ENCODE measurements around the gene GRID1.

Gene GRID1

GRCh38 chr10:85665078-85665477 is 701.5 kb downstream of the GRID1 start:
- no peak overlapping the region for H3K27ac ChIP-seq
- TF ChIP-seq CTCF (IDR thresholded peaks at IDR 0.05) (no peak), ZFX (IDR thresholded peaks at IDR 0.05; ENCODE audit: borderline replicate concordance) (no peak)

GRCh38 chr10:85661123-85661522 is 705.5 kb downstream of the GRID1 start:
- TF ChIP-seq CTCF (IDR thresholded peaks at IDR 0.05) (no peak), ZFX (IDR thresholded peaks at IDR 0.05; ENCODE audit: borderline replicate concordance) (no peak)
- H3K27ac ChIP-seq: no peak overlapping the region

- TF ChIP-seq CTCF (IDR thresholded peaks at IDR 0.05) (no peak), ZFX (IDR thresholded peaks at IDR 0.05; ENCODE audit: borderline replicate concordance) (no peak)
- H3K27ac ChIP-seq: no peak overlapping the region
Measured at GRCh38 chr10:85659331-85659730, 707.3 kb downstream of the GRID1 start.

- TF ChIP-seq CTCF (IDR thresholded peaks at IDR 0.05) (no peak), ZFX (IDR thresholded peaks at IDR 0.05; ENCODE audit: borderline replicate concordance) (no peak)
- no peak overlapping the region for H3K27ac ChIP-seq
Measured at GRCh38 chr10:85658518-85658917, 708.1 kb downstream of the GRID1 start.

GRCh38 chr10:85657476-85658113 is 709.0 kb downstream of the GRID1 start:
- H3K27ac ChIP-seq: no peak overlapping the region
- no peak for TF ChIP-seq CTCF (IDR thresholded peaks at IDR 0.05)
- no peak for TF ChIP-seq ZFX (IDR thresholded peaks at IDR 0.05; ENCODE audit: borderline replicate concordance)

GRCh38 chr10:85655411-85655810 is 711.2 kb downstream of the GRID1 start:
- H3K27ac ChIP-seq: no peak overlapping the region
- TF ChIP-seq ZFX (IDR thresholded peaks at IDR 0.05; ENCODE audit: borderline replicate concordance) (no peak), CTCF (IDR thresholded peaks at IDR 0.05) (no peak)

GRCh38 chr10:85651497-85651882 is 715.1 kb downstream of the GRID1 start:
- TF ChIP-seq CTCF (IDR thresholded peaks at IDR 0.05) (no peak), ZFX (IDR thresholded peaks at IDR 0.05; ENCODE audit: borderline replicate concordance) (no peak)
- H3K27ac ChIP-seq: no peak overlapping the region

Data from 22Rv1 (cell line).